GM12878 (cell line): Measurements from ENCODE around the gene ACSS1. TPM values are rescaled to one million over a fixed set of nuclear protein-coding genes. Genes with fewer than 3 reads are reported as not detected.

ENCODE experiments used
- ATAC-seq: fragments of 200-7000 bp; cut with Tn5 transposase; 3 replicates; pipeline ENCODE4 v1.9.1; 2020; ENCODE audit warnings: mild to moderate bottlenecking, moderate library complexity
- BruUV-seq: library from RNA; stranded (reverse); fragments of 400-500 nt; replicated peaks from 2 replicates; lab custom pipeline; 2021; lab: Mats Ljungman, UMichigan
- CTCF ChIA-PET: fragments of 300-600 bp; sonication (Branson Sonifier 250); formaldehyde crosslinking; extraction: SDS; loops from one replicate; lab custom pipeline; 2021; ENCODE audit warnings: inconsistent platforms; lab: Yijun Ruan, JAX
- POLR2A ChIA-PET: fragments of 350-600 bp; formaldehyde crosslinking; extraction: SDS; loops from one replicate; lab custom pipeline; 2021; ENCODE audit warnings: inconsistent platforms; lab: Charles Lee
- RAD21 ChIA-PET: fragments of 300-600 bp; sonication (Branson Sonifier 250); formaldehyde crosslinking; loops from one replicate; lab custom pipeline; 2023; ENCODE audit warnings: antibody characterized with exemption; ENCODE audit not compliant: unreplicated experiment; lab: Charles Lee
- SMC1A ChIA-PET: fragments of 300-600 bp; sonication (Branson Sonifier 250); formaldehyde crosslinking; loops from one replicate; lab custom pipeline; 2023; ENCODE audit not compliant: unreplicated experiment, uncharacterized antibody; lab: Charles Lee
- DNase-seq: peaks from one replicate; pipeline ENCODE4 v3.0.0-alpha.2; 2011; ENCODE audit warnings: low read depth, low spot score
- FAIRE-seq: peaks from 3 replicates; lab custom pipeline; 2011; peaks lifted over from hg19 to GRCh38; lab: Jason Lieb, UNC
- H2AFZ ChIP-seq: 2 replicates; pipeline ENCODE4 v1.6.0; 2011; ENCODE audit warnings: low read depth, low read length, control low read depth; ENCODE audit not compliant: control insufficient read depth
- H3K27ac ChIP-seq: 2 replicates; pipeline ENCODE4 v1.5.1; 2011; ENCODE audit warnings: control low read depth; ENCODE audit not compliant: control insufficient read depth, insufficient read depth
- H3K27me3 ChIP-seq, 2 experiments: replicated peaks in 1 of 2; 2 replicates each; pipeline versions ENCODE4 v1.6.0 to v1.6.1; 2011; ENCODE audit warnings: low read length in 1 of 2; ENCODE audit not compliant: control insufficient read depth in 2 of 2, insufficient read depth in 2 of 2
- H3K36me3 ChIP-seq, 2 experiments: 2 replicates each; pipeline ENCODE4 v1.5.1; 2011; ENCODE audit warnings: low read length in 1 of 2; ENCODE audit not compliant: control insufficient read depth in 2 of 2, insufficient read depth in 2 of 2
- H3K4me1 ChIP-seq: 2 replicates; pipeline ENCODE4 v1.6.1; 2011; ENCODE audit warnings: mild to moderate bottlenecking, low read length, moderate library complexity, mixed read lengths; ENCODE audit not compliant: control insufficient read depth, insufficient read depth
- H3K4me2 ChIP-seq: 2 replicates; pipeline ENCODE4 v1.6.0; 2011; ENCODE audit warnings: control low read depth; ENCODE audit not compliant: control insufficient read depth, insufficient read depth
- H3K4me3 ChIP-seq: fragments of 200-600 bp; sonication (generic); 2 replicates; pipeline ENCODE4 v1.5.1; 2016
- H3K79me2 ChIP-seq: 2 replicates; pipeline ENCODE4 v1.6.0; 2011; ENCODE audit warnings: low read length; ENCODE audit not compliant: control insufficient read depth, insufficient read depth
- H3K9ac ChIP-seq: 2 replicates; pipeline ENCODE4 v1.8.0; 2011; ENCODE audit warnings: low read length, control low read depth, mixed read lengths; ENCODE audit not compliant: control insufficient read depth, insufficient read depth
- H3K9me3 ChIP-seq: replicated peaks from 3 replicates; pipeline ENCODE4 v1.5.1; 2011; ENCODE audit warnings: mild to moderate bottlenecking, low read length; ENCODE audit not compliant: control insufficient read depth, insufficient read depth
- H4K20me1 ChIP-seq: 2 replicates; pipeline ENCODE4 v1.6.0; 2011; ENCODE audit not compliant: control insufficient read depth, insufficient read depth
- CHD2 ChIP-seq: IDR thresholded peaks from 2 replicates; pipeline ENCODE4 v1.6.1; 2011; ENCODE audit warnings: low read depth, low read length, improper control_type of control experiment, borderline replicate concordance
- MEF2A ChIP-seq: IDR thresholded peaks from 2 replicates; pipeline ENCODE4 v1.6.1; 2011; ENCODE audit warnings: low read depth, mild to moderate bottlenecking, low read length, moderate library complexity; ENCODE audit not compliant: insufficient read depth
- MTA3 ChIP-seq: IDR thresholded peaks from 2 replicates; pipeline ENCODE4 v1.6.1; 2012; ENCODE audit warnings: low read length, inconsistent platforms, borderline replicate concordance
- SREBF2 ChIP-seq: IDR thresholded peaks from 2 replicates; pipeline ENCODE4 v1.6.1; 2012; ENCODE audit warnings: mild to moderate bottlenecking, low read length
- SUPT20H ChIP-seq: IDR thresholded peaks from 2 replicates; pipeline ENCODE4 v1.6.1; 2011; ENCODE audit warnings: low read depth, mild to moderate bottlenecking, low read length, moderate library complexity, borderline replicate concordance; ENCODE audit not compliant: control insufficient read depth
- TCF3 ChIP-seq: IDR thresholded peaks from 2 replicates; pipeline ENCODE4 v1.6.1; 2012; ENCODE audit warnings: low read depth, mild to moderate bottlenecking, low read length, borderline replicate concordance; ENCODE audit not compliant: insufficient read depth
- ZNF384 ChIP-seq: IDR thresholded peaks from 2 replicates; pipeline ENCODE4 v1.6.1; 2012; ENCODE audit warnings: low read depth, mild to moderate bottlenecking, low read length, improper control_type of control experiment, borderline replicate concordance
- WGBS: methylation state at CpG from one replicate; pipeline ENCODE4 v1.1.6; 2016; ENCODE audit warnings: low lambda C conversion rate; ENCODE audit not compliant: insufficient replicate concordance, insufficient coverage; ENCODE audit errors: missing lambda C conversion rate; 5-methylcytosine and 5-hydroxymethylcytosine counted together
- in situ Hi-C: fragments of 300-500 bp; cut with MboI; formaldehyde crosslinking; loops from 9 replicates; pipeline ENCODE4 v1.14.3; 2018; ENCODE audit warnings: mixed read lengths
- intact Hi-C: fragments of 100-400 bp; cut with micrococcal nuclease; formaldehyde crosslinking; loops from one replicate; pipeline ENCODE4 v1.14.2; 2022; ENCODE audit not compliant: unreplicated experiment
- polyA plus RNA-seq, 11 experiments: library from polyadenylated mRNA; depleted of rRNA in 4 of 11; unstranded in 6 of 11; stranded (reverse) in 5 of 11; fragments of >200 nt; fragmentation: Nextera tagmentation in 4 of 11; fragmentation: Illumina TruSeq in 1 of 11; extraction: Ambion mirVana in 4 of 11; extraction: Trizol in 1 of 11; gene quantifications; 1 replicate in 1 of 11; 2 replicates in 10 of 11; pipeline versions ENCODE4 v1.2.1 to v1.2.3, GENCODE V29; 2011 to 2016; ENCODE audit warnings: inconsistent platforms in 2 of 11, missing spikeins in 2 of 11, low read depth in 1 of 11
- total RNA-seq, 4 experiments: library from RNA; depleted of rRNA in 3 of 4; stranded (reverse); fragments of >200 nt in 3 of 4; fragmentation: Illumina TruSeq in 1 of 4; extraction: Trizol in 1 of 4; gene quantifications; 2 replicates each; pipeline versions ENCODE4 v1.2.1 to v1.2.3, GENCODE V29; 2013 to 2021
- TF ChIP-seq, protein P1 (sequence below): fragments of 150-350 bp; IDR thresholded peaks from 2 replicates; pipeline ENCODE4 v1.6.1; 2014; ENCODE audit warnings: mild to moderate bottlenecking, low read depth, low read length

The ACSS1 gene
- total and polyA plus RNA-seq, 10 of the 15 experiments (the other 5 are each of a cell fraction or from before 2014, with no cell fraction given), result 1.3 to 44.9 (median 31.1) TPM

- BruUV-seq, result no TSS peak
Observed at GRCh38 chr20:25087186-25087929, 29.4 kb upstream of the ACSS1 start.

GRCh38 chr20:25085756-25086495 lies 28.0 kb upstream of the ACSS1 start:
- no peaks in the 10 kb centered on the region; the same call in 2 of the 3 replicates for H3K9me3 ChIP-seq
- SMC1A ChIA-PET, result no interaction called here
- H3K4me3 ChIP-seq, result no peak overlapping the region
- POLR2A ChIA-PET, result no interaction called here
- no peak overlapping the region for H3K27ac ChIP-seq
- DNase-seq (no peak), ATAC-seq (no peak), FAIRE-seq (no peak)
- intact Hi-C loops, result no loop called here
- 38% methylated on average over 10 of the region's 10 CpGs for WGBS
- no peak overlapping the region for H3K4me2 ChIP-seq
- no peaks in the 10 kb centered on the region for H3K79me2 ChIP-seq
- peaks cover 6% of the 10 kb centered on the region; the same call in 1 of the 2 replicates for H3K4me1 ChIP-seq
- TF ChIP-seq MTA3 (no peak), ZNF384 (no peak), TCF3 (no peak), MEF2A (no peak), CHD2 (no peak), SREBF2 (no peak)
- TF ChIP-seq, protein P1, sequence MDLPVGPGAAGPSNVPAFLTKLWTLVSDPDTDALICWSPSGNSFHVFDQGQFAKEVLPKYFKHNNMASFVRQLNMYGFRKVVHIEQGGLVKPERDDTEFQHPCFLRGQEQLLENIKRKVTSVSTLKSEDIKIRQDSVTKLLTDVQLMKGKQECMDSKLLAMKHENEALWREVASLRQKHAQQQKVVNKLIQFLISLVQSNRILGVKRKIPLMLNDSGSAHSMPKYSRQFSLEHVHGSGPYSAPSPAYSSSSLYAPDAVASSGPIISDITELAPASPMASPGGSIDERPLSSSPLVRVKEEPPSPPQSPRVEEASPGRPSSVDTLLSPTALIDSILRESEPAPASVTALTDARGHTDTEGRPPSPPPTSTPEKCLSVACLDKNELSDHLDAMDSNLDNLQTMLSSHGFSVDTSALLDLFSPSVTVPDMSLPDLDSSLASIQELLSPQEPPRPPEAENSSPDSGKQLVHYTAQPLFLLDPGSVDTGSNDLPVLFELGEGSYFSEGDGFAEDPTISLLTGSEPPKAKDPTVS, result no peak
- H3K9ac ChIP-seq, result no peak overlapping the region
- peaks cover 16% of the 10 kb centered on the region in 2 experiments for H3K27me3 ChIP-seq
- H3K36me3 ChIP-seq, result no peaks in the 10 kb centered on the region; a peak in 1 of 4 replicates
- RAD21 ChIA-PET, result no interaction called here
- CTCF ChIA-PET, result interaction anchor here (1.0 kb wide), 1 partner anchor 31 kb away, joined by 4 read pairs; no protein-coding TSS in a partner anchor
- no TSS peak for BruUV-seq
- no peak overlapping the region for H2AFZ ChIP-seq
- no peaks in the 10 kb centered on the region for H4K20me1 ChIP-seq
- in situ Hi-C loops, result no loop called here

More at GRCh38 chr20:25087186-25087929, 29.4 kb upstream of the ACSS1 start:
- FAIRE-seq (no peak), ATAC-seq (no peak)
- RAD21 ChIA-PET, result no interaction called here
- no peaks in the 10 kb centered on the region; a peak in 1 of 4 replicates for H3K36me3 ChIP-seq
- H3K79me2 ChIP-seq, result no peaks in the 10 kb centered on the region
- peaks cover 6% of the 10 kb centered on the region; the same call in 1 of the 2 replicates for H3K4me1 ChIP-seq
- H3K27me3 ChIP-seq, result peaks cover 13 to 16% of the 10 kb centered on the region in 2 experiments
- in situ Hi-C loops, result no loop called here
- SMC1A ChIA-PET, result no interaction called here
- CTCF ChIA-PET, result no interaction called here
- no peak overlapping the region for H3K27ac ChIP-seq
- no peak overlapping the region for H3K4me3 ChIP-seq
- WGBS, result 35% methylated on average over 4 of the region's 4 CpGs
- TF ChIP-seq TCF3, result no peak
- TF ChIP-seq SUPT20H, result no peak
- TF ChIP-seq, all 136 proteins: peak for 0
- H3K9me3 ChIP-seq, result no peaks in the 10 kb centered on the region; the same call in 2 of the 3 replicates
- no peak overlapping the region for H3K9ac ChIP-seq
- intact Hi-C loops, result no loop called here
- DNase-seq, result no peak
- H4K20me1 ChIP-seq, result no peaks in the 10 kb centered on the region
- POLR2A ChIA-PET, result no interaction called here
- no peak overlapping the region for H2AFZ ChIP-seq
- H3K4me2 ChIP-seq, result no peak overlapping the region
